ENCODE measurements around the gene LDLRAD3. TPM values are rescaled to one million over a fixed set of nuclear protein-coding genes. Genes with fewer than 3 reads are reported as not detected.

Gene LDLRAD3
- total and polyA plus RNA-seq, 4 donors, result 2.3 to 19.6 (median 10.8) TPM

DNA sequence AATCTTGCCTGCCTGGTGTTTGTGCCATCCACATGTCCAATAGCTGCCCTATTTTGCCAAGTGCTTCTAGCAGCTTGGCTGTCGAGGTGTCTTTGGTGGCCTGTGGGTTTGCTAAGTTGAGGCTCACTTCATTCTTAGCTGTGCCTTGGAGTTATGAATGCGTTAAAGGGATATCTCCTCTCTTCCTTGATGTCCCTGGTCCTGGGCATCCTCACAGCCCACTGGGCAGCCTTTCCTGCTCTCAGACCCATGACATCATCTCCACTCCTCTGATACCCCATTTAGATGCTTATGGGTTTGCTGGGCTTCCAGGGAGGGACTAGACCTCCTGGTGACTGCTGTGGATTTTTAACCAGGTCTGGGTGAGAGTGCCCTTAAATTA lies 1.3 kb downstream of the LDLRAD3 start:
- intact Hi-C loops (cut with DNase I), result loop anchor here in 1 of 2 donors (10.0 kb wide), 2 partner anchors 330 kb away; partner anchors contain the start of gene FJX1
- ATAC-seq (ENCODE audit: low FRiP score) (no peak), DNase-seq (no peak)
- no peak overlapping the region for H3K4me3 ChIP-seq (ENCODE audit: low read length in 2 of 2)
- H3K9me3 ChIP-seq (ENCODE audit: control insufficient read depth, low read length), result no peaks in the 10 kb centered on the region
- no peaks in the 10 kb centered on the region for H3K27me3 ChIP-seq (ENCODE audit: control insufficient read depth in 1 of 2, insufficient read depth in 2 of 2, low read length in 1 of 2)
- H3K27ac ChIP-seq (ENCODE audit: low read depth in 1 of 2, low read length in 2 of 2), result no peak overlapping the region
- H3K4me1 ChIP-seq (ENCODE audit: control insufficient read depth in 1 of 2, insufficient read depth in 2 of 2, low read length in 2 of 2), result no peaks in the 10 kb centered on the region
- WGBS, 2 donors, result 41 to 55% methylated on average over 2 of the region's 2 CpGs
- H3K36me3 ChIP-seq (ENCODE audit: control insufficient read depth in 1 of 2, insufficient read depth in 2 of 2, low read length in 1 of 2), result no peaks in the 10 kb centered on the region

DNA sequence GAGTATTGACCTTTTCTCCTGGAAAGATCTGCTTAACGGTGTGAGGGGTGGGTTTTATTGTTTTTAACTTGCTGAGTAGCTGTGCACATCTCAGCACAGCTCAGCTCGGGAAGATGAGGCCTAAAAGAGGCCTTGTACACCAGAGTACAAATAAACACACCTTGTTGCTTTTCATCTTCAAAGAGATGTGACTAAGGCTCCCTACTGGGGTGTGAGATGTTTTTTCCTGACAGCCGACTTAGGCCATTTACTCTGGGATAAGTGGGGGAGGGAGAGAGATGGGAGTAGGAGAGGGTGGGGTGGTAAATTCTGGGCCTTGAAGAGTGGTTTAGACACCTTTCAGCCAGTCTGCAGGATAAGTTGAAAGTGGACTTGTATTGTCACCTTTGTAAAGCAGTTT lies 2.9 kb downstream of the LDLRAD3 start:
- Histone ChIP-seq H3K9me3 (ENCODE audit: control insufficient read depth, low read length) (no peaks in the 10 kb centered on the region), H3K27me3 (ENCODE audit: control insufficient read depth in 1 of 2, insufficient read depth in 2 of 2, low read length in 1 of 2) (no peaks in the 10 kb centered on the region), H3K4me3 (ENCODE audit: low read length in 2 of 2) (no peak overlapping the region), H3K36me3 (ENCODE audit: control insufficient read depth in 1 of 2, insufficient read depth in 2 of 2, low read length in 1 of 2) (no peaks in the 10 kb centered on the region), H3K27ac (ENCODE audit: low read depth in 1 of 2, low read length in 2 of 2) (no peak overlapping the region), H3K4me1 (ENCODE audit: control insufficient read depth in 1 of 2, insufficient read depth in 2 of 2, low read length in 2 of 2) (no peaks in the 10 kb centered on the region)
- WGBS, 2 donors, result 90 to 94% methylated on average over 3 of the region's 3 CpGs
- intact Hi-C loops (cut with DNase I), result loop anchor here in 1 of 2 donors (10.0 kb wide), 2 partner anchors 328 to 332 kb away; partner anchors contain the start of gene FJX1
- DNase-seq, result no peak
- no peak for ATAC-seq (ENCODE audit: low FRiP score)

DNA sequence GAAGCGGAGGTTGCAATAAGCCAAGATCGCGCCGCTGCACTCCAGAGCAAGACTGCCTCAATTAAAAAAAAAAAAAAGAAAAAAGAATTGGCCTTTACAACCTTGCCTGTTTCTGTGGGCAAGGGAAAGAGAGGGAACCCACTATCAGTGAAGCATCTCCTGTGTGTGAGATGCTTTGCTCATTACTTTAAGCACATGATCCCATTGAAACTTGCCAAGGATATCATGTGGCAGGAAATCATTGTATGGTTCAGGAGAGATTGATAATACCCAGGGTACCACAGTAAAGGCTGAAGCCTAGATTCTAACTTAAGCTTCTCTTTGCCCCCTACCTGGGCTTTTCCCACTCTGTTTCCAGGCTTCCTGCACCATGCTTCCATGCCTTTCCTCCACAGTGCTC lies 3.6 kb downstream of the LDLRAD3 start:
- Histone ChIP-seq H3K9me3 (ENCODE audit: control insufficient read depth, low read length) (no peaks in the 10 kb centered on the region), H3K4me3 (ENCODE audit: low read length in 2 of 2) (no peak overlapping the region), H3K27me3 (ENCODE audit: control insufficient read depth in 1 of 2, insufficient read depth in 2 of 2, low read length in 1 of 2) (no peaks in the 10 kb centered on the region), H3K4me1 (ENCODE audit: control insufficient read depth in 1 of 2, insufficient read depth in 2 of 2, low read length in 2 of 2) (no peaks in the 10 kb centered on the region), H3K27ac (ENCODE audit: low read depth in 1 of 2, low read length in 2 of 2) (no peak overlapping the region), H3K36me3 (ENCODE audit: control insufficient read depth in 1 of 2, insufficient read depth in 2 of 2, low read length in 1 of 2) (no peaks in the 10 kb centered on the region)
- WGBS, 2 donors, result 97 to 98% methylated on average over 4 of the region's 4 CpGs
- intact Hi-C loops (cut with DNase I), result loop anchor here in 1 of 2 donors (10.0 kb wide), 2 partner anchors 327 to 333 kb away; partner anchors contain the start of gene FJX1
- no peak for DNase-seq
- ATAC-seq (ENCODE audit: low FRiP score), result no peak

DNA sequence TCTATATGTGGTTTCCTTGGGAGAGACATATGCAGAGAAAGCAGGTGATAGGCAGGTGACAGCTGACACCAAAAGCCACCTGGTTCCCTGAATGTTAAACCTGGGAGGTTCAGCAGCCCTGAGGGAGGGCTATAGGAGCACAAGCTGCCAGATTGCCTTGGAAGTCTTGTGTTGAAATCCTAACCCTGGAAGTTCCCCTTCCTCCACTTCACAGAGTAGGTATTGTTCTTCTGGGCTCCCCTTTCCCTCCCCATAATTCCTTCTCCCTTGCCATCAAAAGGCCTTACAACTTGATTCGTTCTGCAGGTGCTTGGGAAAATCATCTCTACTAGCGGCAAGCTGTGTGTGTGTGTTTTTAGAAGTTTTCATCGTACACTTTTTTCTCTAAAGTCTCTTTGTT lies 5.4 kb downstream of the LDLRAD3 start:
- no peak overlapping the region for H3K27ac ChIP-seq (ENCODE audit: low read depth in 1 of 2, low read length in 2 of 2)
- no peaks in the 10 kb centered on the region for H3K27me3 ChIP-seq (ENCODE audit: control insufficient read depth in 1 of 2, insufficient read depth in 2 of 2, low read length in 1 of 2)
- H3K9me3 ChIP-seq (ENCODE audit: control insufficient read depth, low read length), result no peaks in the 10 kb centered on the region
- no peak overlapping the region for H3K4me3 ChIP-seq (ENCODE audit: low read length in 2 of 2)
- intact Hi-C loops (cut with DNase I), result loop anchor here in 1 of 2 donors (10.0 kb wide), 2 partner anchors 326 to 334 kb away; partner anchors contain the start of gene FJX1
- H3K36me3 ChIP-seq (ENCODE audit: control insufficient read depth in 1 of 2, insufficient read depth in 2 of 2, low read length in 1 of 2), result no peaks in the 10 kb centered on the region
- WGBS, 2 donors, result 88 to 90% methylated on average over 3 of the region's 3 CpGs
- ATAC-seq (ENCODE audit: low FRiP score) (no peak), DNase-seq (no peak)
- H3K4me1 ChIP-seq (ENCODE audit: control insufficient read depth in 1 of 2, insufficient read depth in 2 of 2, low read length in 2 of 2), result no peaks in the 10 kb centered on the region

DNA sequence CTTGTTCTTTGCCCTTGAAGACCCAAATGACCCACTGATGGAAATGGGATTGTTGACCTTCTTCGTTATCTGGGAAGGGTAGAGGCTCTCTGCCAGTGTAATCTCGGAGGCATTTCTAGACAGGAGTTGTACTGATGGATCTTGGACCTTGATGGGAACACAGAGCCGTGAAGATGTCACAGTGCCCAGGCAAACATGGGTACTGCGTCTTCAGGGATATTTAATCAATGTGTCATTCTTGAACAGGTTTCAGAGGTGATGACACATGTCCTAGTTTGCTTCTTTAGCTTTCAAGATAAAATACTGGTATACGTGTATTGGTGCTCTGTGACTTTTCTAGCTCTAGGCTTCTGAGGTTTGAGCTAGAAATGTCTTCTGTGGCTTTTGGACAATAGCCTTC lies 6.2 kb downstream of the LDLRAD3 start:
- intact Hi-C loops (cut with DNase I), result no loop called here
- no peaks in the 10 kb centered on the region for H3K4me1 ChIP-seq (ENCODE audit: control insufficient read depth in 1 of 2, insufficient read depth in 2 of 2, low read length in 2 of 2)
- H3K27me3 ChIP-seq (ENCODE audit: control insufficient read depth in 1 of 2, insufficient read depth in 2 of 2, low read length in 1 of 2), result no peaks in the 10 kb centered on the region
- ATAC-seq (ENCODE audit: low FRiP score) (no peak), DNase-seq (no peak)
- no peaks in the 10 kb centered on the region for H3K9me3 ChIP-seq (ENCODE audit: control insufficient read depth, low read length)
- H3K36me3 ChIP-seq (ENCODE audit: control insufficient read depth in 1 of 2, insufficient read depth in 2 of 2, low read length in 1 of 2), result no peaks in the 10 kb centered on the region
- no peak overlapping the region for H3K4me3 ChIP-seq (ENCODE audit: low read length in 2 of 2)
- 51 to 66% methylated on average over 5 of the region's 5 CpGs for WGBS, 2 donors
- H3K27ac ChIP-seq (ENCODE audit: low read depth in 1 of 2, low read length in 2 of 2), result no peak overlapping the region

DNA sequence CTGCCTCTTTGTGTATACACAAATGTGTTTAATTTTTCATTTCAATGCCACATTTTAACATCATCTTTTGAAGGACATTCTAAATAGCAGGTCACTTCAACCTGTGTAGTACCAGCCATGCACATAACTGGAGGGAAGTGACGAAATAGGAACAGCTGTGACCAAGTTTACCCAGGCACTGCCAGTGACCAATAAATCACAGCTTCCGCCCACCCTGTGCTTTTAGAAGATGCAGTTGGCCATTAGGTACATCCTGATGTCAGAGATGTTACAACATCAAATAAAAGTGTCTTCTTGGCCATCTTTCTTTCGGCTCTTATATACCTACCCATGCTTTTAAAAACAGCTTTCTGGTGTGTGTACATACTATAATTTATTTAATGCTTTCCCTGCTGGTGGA lies 7.8 kb downstream of the LDLRAD3 start:
- no peaks in the 10 kb centered on the region for H3K4me1 ChIP-seq (ENCODE audit: control insufficient read depth in 1 of 2, insufficient read depth in 2 of 2, low read length in 2 of 2)
- no peak overlapping the region for H3K4me3 ChIP-seq (ENCODE audit: low read length in 2 of 2)
- no peaks in the 10 kb centered on the region for H3K9me3 ChIP-seq (ENCODE audit: control insufficient read depth, low read length)
- WGBS, 2 donors, result 92 to 93% methylated on average over 3 of the region's 3 CpGs
- no peak for ATAC-seq (ENCODE audit: low FRiP score)
- no peaks in the 10 kb centered on the region for H3K27me3 ChIP-seq (ENCODE audit: control insufficient read depth in 1 of 2, insufficient read depth in 2 of 2, low read length in 1 of 2)
- DNase-seq, result no peak
- intact Hi-C loops (cut with DNase I), result no loop called here
- no peak overlapping the region for H3K27ac ChIP-seq (ENCODE audit: low read depth in 1 of 2, low read length in 2 of 2)
- no peaks in the 10 kb centered on the region for H3K36me3 ChIP-seq (ENCODE audit: control insufficient read depth in 1 of 2, insufficient read depth in 2 of 2, low read length in 1 of 2)

DNA sequence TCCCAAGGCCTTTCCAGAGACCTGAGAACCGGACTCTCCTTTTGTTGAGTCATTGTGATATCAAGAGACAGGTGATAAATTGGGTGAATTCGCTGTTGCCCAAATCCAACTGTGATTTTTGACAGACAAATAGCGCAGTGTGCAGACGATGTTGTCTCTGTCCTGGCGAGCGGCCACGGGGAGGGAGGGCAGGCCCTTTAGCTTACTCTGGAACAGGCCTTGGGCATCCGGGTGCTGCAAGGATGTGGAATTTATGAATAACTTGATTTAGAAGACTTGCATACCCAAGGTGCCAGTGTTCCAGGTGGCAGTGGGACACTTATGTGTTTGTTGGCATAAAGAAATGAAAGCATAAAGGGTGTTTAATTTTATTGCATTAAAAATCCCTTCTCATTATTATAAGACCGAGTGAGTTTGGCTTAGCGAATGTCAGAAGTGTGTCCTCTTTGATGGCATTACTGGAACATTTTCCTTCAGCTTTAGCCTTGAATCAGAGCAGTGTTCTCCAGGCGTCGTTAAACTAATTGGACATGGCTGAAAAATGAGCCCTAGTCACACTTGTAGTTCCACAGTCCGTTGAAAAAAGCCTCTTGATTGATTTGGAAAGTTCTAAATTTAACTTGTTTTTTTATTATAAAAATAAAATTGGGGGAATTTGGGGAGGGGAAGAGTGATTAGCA lies 9.4 kb downstream of the LDLRAD3 start:
- DNase-seq (no peak), ATAC-seq (ENCODE audit: low FRiP score) (no peak)
- H3K9me3 ChIP-seq (ENCODE audit: control insufficient read depth, low read length), result no peaks in the 10 kb centered on the region
- no peak overlapping the region for H3K27ac ChIP-seq (ENCODE audit: low read depth in 1 of 2, low read length in 2 of 2)
- H3K36me3 ChIP-seq (ENCODE audit: control insufficient read depth in 1 of 2, insufficient read depth in 2 of 2, low read length in 1 of 2), result no peaks in the 10 kb centered on the region
- H3K4me3 ChIP-seq (ENCODE audit: low read length in 2 of 2), result no peak overlapping the region
- intact Hi-C loops (cut with DNase I), result no loop called here
- H3K27me3 ChIP-seq (ENCODE audit: control insufficient read depth in 1 of 2, insufficient read depth in 2 of 2, low read length in 1 of 2), result no peaks in the 10 kb centered on the region
- 41 to 52% methylated on average over 13 of the region's 13 CpGs for WGBS, 2 donors
- H3K4me1 ChIP-seq (ENCODE audit: control insufficient read depth in 1 of 2, insufficient read depth in 2 of 2, low read length in 2 of 2), result no peaks in the 10 kb centered on the region

DNA sequence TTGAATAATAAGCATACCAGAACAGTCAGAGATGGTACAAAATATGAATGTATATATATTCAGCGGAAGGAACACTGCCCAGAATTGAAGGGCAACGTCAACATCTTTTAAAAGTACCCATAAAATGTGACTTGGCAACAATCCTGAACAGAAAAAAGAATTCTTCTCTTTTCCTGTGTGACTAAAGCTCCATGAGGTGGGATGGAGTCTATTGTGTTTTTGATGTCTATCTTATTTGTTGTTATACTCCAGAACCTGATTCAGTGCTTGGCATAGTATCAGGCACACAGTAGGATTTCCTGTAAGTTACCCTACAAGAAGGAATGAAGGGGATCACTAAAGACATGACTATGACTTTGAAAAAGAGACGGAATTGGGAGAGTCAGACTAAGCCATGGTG lies 10.3 kb downstream of the LDLRAD3 start:
- DNase-seq (no peak), ATAC-seq (ENCODE audit: low FRiP score) (no peak)
- Histone ChIP-seq H3K27ac (ENCODE audit: low read depth in 1 of 2, low read length in 2 of 2) (no peak overlapping the region), H3K27me3 (ENCODE audit: control insufficient read depth in 1 of 2, insufficient read depth in 2 of 2, low read length in 1 of 2) (no peaks in the 10 kb centered on the region), H3K4me3 (ENCODE audit: low read length in 2 of 2) (no peak overlapping the region), H3K36me3 (ENCODE audit: control insufficient read depth in 1 of 2, insufficient read depth in 2 of 2, low read length in 1 of 2) (no peaks in the 10 kb centered on the region), H3K9me3 (ENCODE audit: control insufficient read depth, low read length) (no peaks in the 10 kb centered on the region), H3K4me1 (ENCODE audit: control insufficient read depth in 1 of 2, insufficient read depth in 2 of 2, low read length in 2 of 2) (no peaks in the 10 kb centered on the region)
- WGBS, 2 donors, result 93 to 94% methylated on average over 3 of the region's 3 CpGs
- intact Hi-C loops (cut with DNase I), result no loop called here

DNA sequence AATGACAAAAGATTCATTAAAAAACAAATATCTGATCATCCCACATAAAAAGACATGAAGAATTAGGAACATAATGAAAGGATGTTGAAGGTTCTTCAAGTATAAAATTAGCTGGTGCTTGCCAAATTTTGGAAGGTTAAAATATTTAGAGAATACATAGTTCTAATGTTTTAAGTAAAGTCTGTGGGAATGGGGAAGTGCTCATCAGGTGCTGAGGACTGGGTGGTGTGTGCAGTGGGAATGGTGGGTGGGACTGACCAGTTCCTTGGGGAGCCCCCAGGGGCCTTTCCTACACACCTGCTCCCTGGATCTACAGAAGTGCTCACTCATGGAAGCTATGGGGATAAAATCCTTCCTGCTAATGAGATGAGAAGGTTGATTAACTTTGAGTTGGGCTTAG lies 11.8 kb downstream of the LDLRAD3 start:
- H3K36me3 ChIP-seq (ENCODE audit: control insufficient read depth in 1 of 2, insufficient read depth in 2 of 2, low read length in 1 of 2), result no peaks in the 10 kb centered on the region
- intact Hi-C loops (cut with DNase I), result no loop called here
- H3K9me3 ChIP-seq (ENCODE audit: control insufficient read depth, low read length), result no peaks in the 10 kb centered on the region
- ATAC-seq (ENCODE audit: low FRiP score), result no peak
- H3K4me3 ChIP-seq (ENCODE audit: low read length in 2 of 2), result no peak overlapping the region
- H3K27me3 ChIP-seq (ENCODE audit: control insufficient read depth in 1 of 2, insufficient read depth in 2 of 2, low read length in 1 of 2), result no peaks in the 10 kb centered on the region
- DNase-seq, result no peak
- no peaks in the 10 kb centered on the region for H3K4me1 ChIP-seq (ENCODE audit: control insufficient read depth in 1 of 2, insufficient read depth in 2 of 2, low read length in 2 of 2)
- no peak overlapping the region for H3K27ac ChIP-seq (ENCODE audit: low read depth in 1 of 2, low read length in 2 of 2)
